NCI-H1048 (cell line): ENCODE results near the gene GNG7.
"Not testable (repeated sequence)": the region's sequence is repeated elsewhere in the genome, so short reads cannot be mapped to it uniquely, and the experiment has no call there.

ENCODE experiments used
- DNase-seq: peaks from one replicate; lab custom pipeline; 2025; lab: John Stamatoyannopoulos, UW

The GNG7 gene

GRCh38 chr19:2534423-2535013 lies 168.0 kb downstream of the GNG7 start:
- no peak for DNase-seq

- DNase-seq, result no peak
Observed at GRCh38 chr19:2533686-2534422, 168.6 kb downstream of the GNG7 start.

GRCh38 chr19:2533072-2533425 lies 169.4 kb downstream of the GNG7 start:
- DNase-seq, result no peak

- no peak for DNase-seq
Observed at GRCh38 chr19:2532252-2533071, 170.0 kb downstream of the GNG7 start.

- not testable (repeated sequence) for DNase-seq
Observed at GRCh38 chr19:2529942-2530341, 172.6 kb downstream of the GNG7 start.

- no peak for DNase-seq
Observed at GRCh38 chr19:2529473-2529918, 173.0 kb downstream of the GNG7 start.

GRCh38 chr19:2528675-2529101 lies 173.8 kb downstream of the GNG7 start:
- no peak for DNase-seq

GRCh38 chr19:2527686-2528085 lies 174.8 kb downstream of the GNG7 start:
- no peak for DNase-seq

- DNase-seq, result no peak
Observed at GRCh38 chr19:2527171-2527570, 175.3 kb downstream of the GNG7 start.

GRCh38 chr19:2524840-2525723 lies 177.4 kb downstream of the GNG7 start:
- DNase-seq, result no peak

- no peak for DNase-seq
Observed at GRCh38 chr19:2524361-2524839, 178.1 kb downstream of the GNG7 start.

GRCh38 chr19:2523630-2524311 lies 178.7 kb downstream of the GNG7 start:
- no peak for DNase-seq

GRCh38 chr19:2519482-2519881 lies 183.0 kb downstream of the GNG7 start:
- DNase-seq, result no peak

- DNase-seq, result not testable (repeated sequence)
Observed at GRCh38 chr19:2518856-2519255, 183.6 kb downstream of the GNG7 start.

- no peak for DNase-seq
Observed at GRCh38 chr19:2517881-2518601, 184.5 kb downstream of the GNG7 start.

- no peak for DNase-seq
Observed at GRCh38 chr19:2516727-2517126, 185.8 kb downstream of the GNG7 start.

GRCh38 chr19:2514981-2515518 lies 187.4 kb downstream of the GNG7 start:
- DNase-seq, result no peak

- no peak for DNase-seq
Observed at GRCh38 chr19:2512523-2513431, 189.7 kb downstream of the GNG7 start.

GRCh38 chr19:2511991-2512390 lies 190.5 kb downstream of the GNG7 start:
- DNase-seq, result no peak
